HepG2 (cell line): Measurements from ENCODE around the gene APOC4. TPM values are rescaled to one million over a fixed set of nuclear protein-coding genes. Genes with fewer than 3 reads are reported as not detected.
A peak's percentile ranks its signal among the peaks of the same experiment; 100 is the strongest.

ENCODE experiments used
- BRCA1 ChIP-seq: sonication (generic); formaldehyde crosslinking; IDR thresholded peaks from 2 replicates; pipeline ENCODE4 v1.4.0; 2020; ENCODE audit warnings: missing genetic modification reagents
- ELF3 ChIP-seq: IDR thresholded peaks from 2 replicates; pipeline ENCODE4 v1.6.1; 2016; ENCODE audit warnings: missing genetic modification reagents, missing compliant biosample characterization
- FOSL1 ChIP-seq: sonication (generic); formaldehyde crosslinking; IDR thresholded peaks from 2 replicates; pipeline ENCODE4 v1.9.0; 2021; ENCODE audit warnings: missing genetic modification reagents, borderline replicate concordance
- FOSL2 ChIP-seq: sonication (generic); formaldehyde crosslinking; IDR thresholded peaks from 2 replicates; pipeline ENCODE4 v1.4.0; 2020; ENCODE audit warnings: missing genetic modification reagents
- GATAD2A ChIP-seq: IDR thresholded peaks from 2 replicates; pipeline ENCODE4 v1.6.1; 2016
- GMEB2 ChIP-seq: IDR thresholded peaks from 2 replicates; pipeline ENCODE4 v1.6.1; 2016; ENCODE audit warnings: missing biosample characterization, missing genetic modification reagents, low read depth
- HIVEP1 ChIP-seq: sonication (generic); formaldehyde crosslinking; IDR thresholded peaks from 2 replicates; pipeline ENCODE4 v1.4.0; 2020; ENCODE audit warnings: mild to moderate bottlenecking, missing genetic modification reagents
- HOXA5 ChIP-seq: sonication (generic); formaldehyde crosslinking; IDR thresholded peaks from 2 replicates; pipeline ENCODE4 v1.4.0; 2020; ENCODE audit warnings: missing genetic modification reagents
- IRF1 ChIP-seq: sonication (generic); formaldehyde crosslinking; IDR thresholded peaks from 2 replicates; pipeline ENCODE4 v1.4.0; 2020; ENCODE audit warnings: low read depth, mild to moderate bottlenecking, missing genetic modification reagents
- KLF15 ChIP-seq: sonication (generic); formaldehyde crosslinking; IDR thresholded peaks from 2 replicates; pipeline ENCODE4 v1.8.1; 2023; ENCODE audit warnings: borderline replicate concordance, mild to moderate bottlenecking, inconsistent platforms, missing genetic modification reagents, mixed read lengths
- RFX1 ChIP-seq: fragments of 450-650 bp; IDR thresholded peaks from 2 replicates; pipeline ENCODE4 v1.6.1; 2017
- RXRA ChIP-seq: sonication (generic); formaldehyde crosslinking; IDR thresholded peaks from 2 replicates; pipeline ENCODE4 v1.5.1; 2020; ENCODE audit warnings: missing genetic modification reagents
- SOX13 ChIP-seq, 3 experiments: fragments of 450-650 bp in 1 of 3; sonication (generic) in 1 of 3; formaldehyde crosslinking in 1 of 3; IDR thresholded peaks in 2 of 3; conservative IDR thresholded peaks in 1 of 3; 2 replicates each; pipeline versions ENCODE4 v1.5.0 to v1.6.1; 2016 to 2020; ENCODE audit warnings: antibody characterized with exemption in 1 of 3, mild to moderate bottlenecking in 1 of 3, missing compliant biosample characterization in 1 of 3, missing genetic modification reagents in 1 of 3, moderate library complexity in 1 of 3
- SUZ12 ChIP-seq: fragments of 150-350 bp; IDR thresholded peaks from 2 replicates; pipeline ENCODE4 v1.6.1; 2014; ENCODE audit warnings: low read depth, low read length
- TEF ChIP-seq: sonication (generic); formaldehyde crosslinking; IDR thresholded peaks from 2 replicates; pipeline ENCODE4 v1.5.0; 2020; ENCODE audit warnings: missing genetic modification reagents
- ZNF350 ChIP-seq: sonication (generic); formaldehyde crosslinking; IDR thresholded peaks from 2 replicates; pipeline ENCODE4 v1.4.0; 2020; ENCODE audit warnings: mild to moderate bottlenecking, low read depth, missing genetic modification reagents, borderline replicate concordance
- ZNF556 ChIP-seq: sonication (generic); formaldehyde crosslinking; IDR thresholded peaks from 2 replicates; pipeline ENCODE4 v1.4.0; 2020; ENCODE audit warnings: mild to moderate bottlenecking, missing genetic modification reagents, borderline replicate concordance
- ZNF780A ChIP-seq: sonication (generic); formaldehyde crosslinking; IDR thresholded peaks from 2 replicates; pipeline ENCODE4 v1.8.0; 2022; ENCODE audit warnings: mild to moderate bottlenecking, missing genetic modification reagents, moderate library complexity
- polyA plus RNA-seq, 8 experiments: library from polyadenylated mRNA; depleted of rRNA in 3 of 8; stranded (reverse) in 7 of 8; unstranded in 1 of 8; fragments of >200 nt; fragmentation: Illumina TruSeq in 4 of 8; extraction: Trizol in 4 of 8; gene quantifications; 2 replicates each; pipeline versions ENCODE4 v1.2.1 to v1.2.3, GENCODE V29; 2011 to 2016; ENCODE audit warnings: low read depth in 4 of 8, missing spikeins in 1 of 8, mixed read lengths in 1 of 8; ENCODE audit not compliant: insufficient read depth in 1 of 8
- total RNA-seq, 5 experiments: library from RNA; depleted of rRNA; stranded (reverse); fragments of >200 nt; fragmentation: Illumina TruSeq; extraction: Trizol; gene quantifications; 2 replicates each; pipeline ENCODE4 v1.2.3, GENCODE V29; 2016; ENCODE audit warnings: low read depth in 1 of 5
- TF ChIP-seq, protein P1 (sequence below): sonication (generic); formaldehyde crosslinking; IDR thresholded peaks from 2 replicates; pipeline ENCODE4 v1.5.0; 2020; ENCODE audit warnings: mild to moderate bottlenecking, missing genetic modification reagents
- TF ChIP-seq, protein P2 (sequence below): sonication (generic); formaldehyde crosslinking; IDR thresholded peaks from 2 replicates; pipeline ENCODE4 v1.4.0; 2020; ENCODE audit warnings: missing genetic modification reagents
- TF ChIP-seq, protein P3 (sequence below): sonication (generic); formaldehyde crosslinking; IDR thresholded peaks from 2 replicates; pipeline ENCODE4 v1.8.0; 2022; ENCODE audit warnings: missing genetic modification reagents, mild to moderate bottlenecking, borderline replicate concordance

The APOC4 gene
- total and polyA plus RNA-seq, 2 of the 13 experiments (the other 11 are each of a cell fraction or from before 2014, with no cell fraction given), result 0.46 TPM; not detected in 1

GRCh38 chr19:44925114-44925891 lies 16.7 kb upstream of the APOC4 start (continued):
- TF ChIP-seq GMEB2 (CRISPR knock-in tag) (no peak), IRF1 (CRISPR knock-in tag) (peak; percentile 77; the same call in 1 of the 2 replicates), FOSL2 (peak; percentile 96), BRCA1 (CRISPR knock-in tag) (peak; percentile 62; the same call in 1 of the 2 replicates), HOXA5 (CRISPR knock-in tag) (peak; percentile 77; the same call in 1 of the 2 replicates), ELF3 (peak; percentile 95), ZNF556 (CRISPR knock-in tag) (peak; percentile 87; the same call in 1 of the 2 replicates), RFX1 (no peak), TEF (CRISPR knock-in tag) (no peak), GATAD2A (peak; percentile 97), RXRA (CRISPR knock-in tag) (peak; percentile 100), FOSL1 (peak; percentile 59; the same call in 1 of the 2 replicates), HIVEP1 (CRISPR knock-in tag) (peak; percentile 98), SOX13 (IDR thresholded peaks at IDR 0.05) (peak; percentile 73), SOX13 (CRISPR knock-in tag; conservative IDR thresholded peaks at IDR 0.05 in 1 of 2, IDR thresholded peaks at IDR 0.05 in 1 of 2) (peak in 1 of 2 experiments; percentile 95; a peak in 2 of 4 replicates), ZNF350 (peak; percentile 97), SUZ12 (no peak), ZNF780A (CRISPR knock-in tag) (peak; percentile 83; the same call in 1 of the 2 replicates), KLF15 (CRISPR knock-in tag) (no peak)
- TF ChIP-seq, protein P1, sequence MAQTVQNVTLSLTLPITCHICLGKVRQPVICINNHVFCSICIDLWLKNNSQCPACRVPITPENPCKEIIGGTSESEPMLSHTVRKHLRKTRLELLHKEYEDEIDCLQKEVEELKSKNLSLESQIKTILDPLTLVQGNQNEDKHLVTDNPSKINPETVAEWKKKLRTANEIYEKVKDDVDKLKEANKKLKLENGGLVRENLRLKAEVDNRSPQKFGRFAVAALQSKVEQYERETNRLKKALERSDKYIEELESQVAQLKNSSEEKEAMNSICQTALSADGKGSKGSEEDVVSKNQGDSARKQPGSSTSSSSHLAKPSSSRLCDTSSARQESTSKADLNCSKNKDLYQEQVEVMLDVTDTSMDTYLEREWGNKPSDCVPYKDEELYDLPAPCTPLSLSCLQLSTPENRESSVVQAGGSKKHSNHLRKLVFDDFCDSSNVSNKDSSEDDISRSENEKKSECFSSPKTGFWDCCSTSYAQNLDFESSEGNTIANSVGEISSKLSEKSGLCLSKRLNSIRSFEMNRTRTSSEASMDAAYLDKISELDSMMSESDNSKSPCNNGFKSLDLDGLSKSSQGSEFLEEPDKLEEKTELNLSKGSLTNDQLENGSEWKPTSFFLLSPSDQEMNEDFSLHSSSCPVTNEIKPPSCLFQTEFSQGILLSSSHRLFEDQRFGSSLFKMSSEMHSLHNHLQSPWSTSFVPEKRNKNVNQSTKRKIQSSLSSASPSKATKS (CRISPR knock-in tag), result no peak
- TF ChIP-seq, protein P2, sequence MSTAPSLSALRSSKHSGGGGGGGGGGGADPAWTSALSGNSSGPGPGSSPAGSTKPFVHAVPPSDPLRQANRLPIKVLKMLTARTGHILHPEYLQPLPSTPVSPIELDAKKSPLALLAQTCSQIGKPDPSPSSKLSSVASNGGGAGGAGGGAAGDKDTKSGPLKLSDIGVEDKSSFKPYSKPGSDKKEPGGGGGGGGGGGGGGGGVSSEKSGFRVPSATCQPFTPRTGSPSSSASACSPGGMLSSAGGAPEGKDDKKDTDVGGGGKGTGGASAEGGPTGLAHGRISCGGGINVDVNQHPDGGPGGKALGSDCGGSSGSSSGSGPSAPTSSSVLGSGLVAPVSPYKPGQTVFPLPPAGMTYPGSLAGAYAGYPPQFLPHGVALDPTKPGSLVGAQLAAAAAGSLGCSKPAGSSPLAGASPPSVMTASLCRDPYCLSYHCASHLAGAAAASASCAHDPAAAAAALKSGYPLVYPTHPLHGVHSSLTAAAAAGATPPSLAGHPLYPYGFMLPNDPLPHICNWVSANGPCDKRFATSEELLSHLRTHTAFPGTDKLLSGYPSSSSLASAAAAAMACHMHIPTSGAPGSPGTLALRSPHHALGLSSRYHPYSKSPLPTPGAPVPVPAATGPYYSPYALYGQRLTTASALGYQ (CRISPR knock-in tag), result peak; percentile 88
- TF ChIP-seq, protein P3, sequence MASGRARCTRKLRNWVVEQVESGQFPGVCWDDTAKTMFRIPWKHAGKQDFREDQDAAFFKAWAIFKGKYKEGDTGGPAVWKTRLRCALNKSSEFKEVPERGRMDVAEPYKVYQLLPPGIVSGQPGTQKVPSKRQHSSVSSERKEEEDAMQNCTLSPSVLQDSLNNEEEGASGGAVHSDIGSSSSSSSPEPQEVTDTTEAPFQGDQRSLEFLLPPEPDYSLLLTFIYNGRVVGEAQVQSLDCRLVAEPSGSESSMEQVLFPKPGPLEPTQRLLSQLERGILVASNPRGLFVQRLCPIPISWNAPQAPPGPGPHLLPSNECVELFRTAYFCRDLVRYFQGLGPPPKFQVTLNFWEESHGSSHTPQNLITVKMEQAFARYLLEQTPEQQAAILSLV (CRISPR knock-in tag), result peak; percentile 86
